ENCODE measurements around the gene BFSP2. TPM values are rescaled to one million over a fixed set of nuclear protein-coding genes. Genes with fewer than 3 reads are reported as not detected.

The BFSP2 gene
- total RNA-seq, 1 donor from 2014 or later, result not detected

- DNase-seq (ENCODE audit: low read depth), result no peak
- TF ChIP-seq, protein P1, sequence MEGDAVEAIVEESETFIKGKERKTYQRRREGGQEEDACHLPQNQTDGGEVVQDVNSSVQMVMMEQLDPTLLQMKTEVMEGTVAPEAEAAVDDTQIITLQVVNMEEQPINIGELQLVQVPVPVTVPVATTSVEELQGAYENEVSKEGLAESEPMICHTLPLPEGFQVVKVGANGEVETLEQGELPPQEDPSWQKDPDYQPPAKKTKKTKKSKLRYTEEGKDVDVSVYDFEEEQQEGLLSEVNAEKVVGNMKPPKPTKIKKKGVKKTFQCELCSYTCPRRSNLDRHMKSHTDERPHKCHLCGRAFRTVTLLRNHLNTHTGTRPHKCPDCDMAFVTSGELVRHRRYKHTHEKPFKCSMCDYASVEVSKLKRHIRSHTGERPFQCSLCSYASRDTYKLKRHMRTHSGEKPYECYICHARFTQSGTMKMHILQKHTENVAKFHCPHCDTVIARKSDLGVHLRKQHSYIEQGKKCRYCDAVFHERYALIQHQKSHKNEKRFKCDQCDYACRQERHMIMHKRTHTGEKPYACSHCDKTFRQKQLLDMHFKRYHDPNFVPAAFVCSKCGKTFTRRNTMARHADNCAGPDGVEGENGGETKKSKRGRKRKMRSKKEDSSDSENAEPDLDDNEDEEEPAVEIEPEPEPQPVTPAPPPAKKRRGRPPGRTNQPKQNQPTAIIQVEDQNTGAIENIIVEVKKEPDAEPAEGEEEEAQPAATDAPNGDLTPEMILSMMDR (IDR thresholded peaks at IDR 0.05; ENCODE audit: insufficient read depth, low read length, poor library complexity, severe bottlenecking), result no peak
- no peak overlapping the region for H3K4me3 ChIP-seq (ENCODE audit: low read depth, low read length)
- H3K36me3 ChIP-seq (ENCODE audit: control insufficient read depth, insufficient read depth, low read length), result no peaks in the 10 kb centered on the region
- H3K27me3 ChIP-seq (ENCODE audit: control insufficient read depth, insufficient read depth, low read length), result no peaks in the 10 kb centered on the region
Observed at GRCh38 chr3:133474817-133475216, 75.0 kb downstream of the BFSP2 start.

- Histone ChIP-seq H3K4me3 (ENCODE audit: low read depth, low read length) (no peak overlapping the region), H3K27me3 (ENCODE audit: control insufficient read depth, insufficient read depth, low read length) (no peaks in the 10 kb centered on the region), H3K36me3 (ENCODE audit: control insufficient read depth, insufficient read depth, low read length) (no peaks in the 10 kb centered on the region)
- TF ChIP-seq, protein P1 (IDR thresholded peaks at IDR 0.05; ENCODE audit: insufficient read depth, low read length, poor library complexity, severe bottlenecking), result no peak
- no peak for DNase-seq (ENCODE audit: low read depth)
Observed at GRCh38 chr3:133475245-133476010, 75.6 kb downstream of the BFSP2 start.

DNA sequence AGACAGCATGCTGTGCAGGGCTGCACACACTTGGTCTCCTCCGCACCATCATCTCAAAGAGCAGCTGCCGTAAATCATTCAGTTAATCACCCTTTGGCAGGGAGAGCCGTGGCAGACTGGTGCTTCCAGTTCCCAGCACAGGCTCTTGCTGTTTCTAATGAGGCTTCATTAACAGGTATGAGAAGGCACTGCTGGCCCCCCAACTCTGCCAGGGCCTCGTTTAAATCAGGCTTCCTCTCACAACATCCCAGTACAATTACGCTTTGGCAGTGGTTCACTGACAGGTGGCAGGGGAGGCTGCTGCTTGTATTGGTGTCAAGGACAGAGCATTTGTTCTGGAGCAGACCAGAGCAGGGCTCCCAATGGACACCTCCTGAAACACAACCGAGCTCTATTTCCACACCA, 77.1 kb downstream of the BFSP2 start:
- H3K4me3 ChIP-seq (ENCODE audit: low read depth, low read length), result no peak overlapping the region
- no peaks in the 10 kb centered on the region for H3K36me3 ChIP-seq (ENCODE audit: control insufficient read depth, insufficient read depth, low read length)
- TF ChIP-seq, protein P1 (IDR thresholded peaks at IDR 0.05; ENCODE audit: insufficient read depth, low read length, poor library complexity, severe bottlenecking), result no peak
- no peak for DNase-seq (ENCODE audit: low read depth)
- H3K27me3 ChIP-seq (ENCODE audit: control insufficient read depth, insufficient read depth, low read length), result no peaks in the 10 kb centered on the region

DNA sequence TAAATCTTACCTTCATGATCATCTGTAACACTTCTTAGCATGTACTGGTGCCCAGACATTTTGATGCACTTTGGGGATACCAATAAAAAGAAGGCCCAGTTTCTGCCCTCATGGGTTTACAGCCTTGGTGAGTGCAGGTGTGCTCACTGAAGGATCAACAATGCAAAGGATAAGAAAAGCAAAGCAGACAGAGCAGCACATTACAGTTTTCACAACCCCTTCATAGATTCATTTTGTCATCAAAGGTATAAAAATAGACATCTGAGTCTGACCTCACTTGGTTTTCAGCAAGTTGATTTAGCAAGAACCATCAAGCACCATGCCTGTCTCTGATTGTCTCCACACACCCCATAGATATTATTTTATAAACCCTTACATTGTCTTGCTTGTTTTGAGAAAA, 77.6 kb downstream of the BFSP2 start:
- no peak for DNase-seq (ENCODE audit: low read depth)
- no peaks in the 10 kb centered on the region for H3K36me3 ChIP-seq (ENCODE audit: control insufficient read depth, insufficient read depth, low read length)
- H3K27me3 ChIP-seq (ENCODE audit: control insufficient read depth, insufficient read depth, low read length), result no peaks in the 10 kb centered on the region
- no peak overlapping the region for H3K4me3 ChIP-seq (ENCODE audit: low read depth, low read length)
- TF ChIP-seq, protein P1 (IDR thresholded peaks at IDR 0.05; ENCODE audit: insufficient read depth, low read length, poor library complexity, severe bottlenecking), result no peak

GRCh38 chr3:133478624-133479023, 78.8 kb downstream of the BFSP2 start:
- TF ChIP-seq, protein P1 (IDR thresholded peaks at IDR 0.05; ENCODE audit: insufficient read depth, low read length, poor library complexity, severe bottlenecking), result no peak
- no peak for DNase-seq (ENCODE audit: low read depth)
- Histone ChIP-seq H3K36me3 (ENCODE audit: control insufficient read depth, insufficient read depth, low read length) (no peaks in the 10 kb centered on the region), H3K4me3 (ENCODE audit: low read depth, low read length) (no peak overlapping the region), H3K27me3 (ENCODE audit: control insufficient read depth, insufficient read depth, low read length) (no peaks in the 10 kb centered on the region)

GRCh38 chr3:133479401-133479800, 79.5 kb downstream of the BFSP2 start:
- Histone ChIP-seq H3K4me3 (ENCODE audit: low read depth, low read length) (no peak overlapping the region), H3K27me3 (ENCODE audit: control insufficient read depth, insufficient read depth, low read length) (no peaks in the 10 kb centered on the region), H3K36me3 (ENCODE audit: control insufficient read depth, insufficient read depth, low read length) (no peaks in the 10 kb centered on the region)
- no peak for DNase-seq (ENCODE audit: low read depth)
- TF ChIP-seq, protein P1 (IDR thresholded peaks at IDR 0.05; ENCODE audit: insufficient read depth, low read length, poor library complexity, severe bottlenecking), result no peak
